Vagina (tissue), 2 donors: ENCODE data around the gene ARPP21.

Source experiments
- CTCF ChIP-seq, 3 experiments: fragments of 450-650 bp in 2 of 3; fragments of 200-600 bp in 1 of 3; sonication (generic) in 1 of 3; IDR thresholded peaks; one replicate each; pipeline ENCODE4 v1.5.1; 2017 to 2019; ENCODE audit warnings: antibody characterized with exemption in 3 of 3, mild to moderate bottlenecking in 2 of 3, moderate library complexity in 2 of 3
- POLR2A ChIP-seq, 2 donors: fragments of 450-650 bp; IDR thresholded peaks; one replicate each; pipeline ENCODE4 v1.6.1; 2017; ENCODE audit warnings: antibody characterized with exemption in 2 of 2, mild to moderate bottlenecking in 2 of 2, moderate library complexity in 2 of 2

- TF ChIP-seq POLR2A (IDR thresholded peaks at IDR 0.05) = no peak
- no peak for TF ChIP-seq CTCF (IDR thresholded peaks at IDR 0.05)
Observed at GRCh38 chr3:35665390-35666055, 26.2 kb downstream of the ARPP21 start.
